ENCODE data around the gene CDHR4.
"Not testable (repeated sequence)": the region's sequence is repeated elsewhere in the genome, so short reads cannot be mapped to it uniquely, and the experiment has no call there.

CDHR4 gene

GRCh38 chr3:49799761-49800160 is at the start of gene CDHR4:
CDHR4 (minus strand) TSS chr3:49799873; CDS start chr3:49799812, 61 bp downstream.
- no peak for DNase-seq

GRCh38 chr3:49845694-49846093 is 46.0 kb upstream of the CDHR4 start:
- no peak for DNase-seq

- no peak for DNase-seq
Measured at GRCh38 chr3:49844464-49845183, 45.0 kb upstream of the CDHR4 start.

- DNase-seq: no peak
Measured at GRCh38 chr3:49842843-49843517, 43.3 kb upstream of the CDHR4 start.

- no peak for DNase-seq
Measured at GRCh38 chr3:49841806-49842205, 42.1 kb upstream of the CDHR4 start.

- DNase-seq: no peak
Measured at GRCh38 chr3:49841126-49841696, 41.5 kb upstream of the CDHR4 start.

GRCh38 chr3:49840388-49840787 is 40.7 kb upstream of the CDHR4 start:
- DNase-seq: no peak

GRCh38 chr3:49839193-49839809 is 39.6 kb upstream of the CDHR4 start:
- peak; percentile 72 to 73 for DNase-seq

- DNase-seq: no peak
Measured at GRCh38 chr3:49831341-49831740, 31.7 kb upstream of the CDHR4 start.

- DNase-seq: no peak
Measured at GRCh38 chr3:49826016-49826415, 26.3 kb upstream of the CDHR4 start.

GRCh38 chr3:49823131-49823530 is 23.5 kb upstream of the CDHR4 start:
- DNase-seq: not testable (repeated sequence)

- DNase-seq: peak; percentile 5 to 17
Measured at GRCh38 chr3:49813497-49814174, 14.0 kb upstream of the CDHR4 start, which contains the start of gene UBA7. UBA7 (minus strand) TSS chr3:49813953; CDS start chr3:49813787, 166 bp downstream.

GRCh38 chr3:49812916-49813496 is 13.3 kb upstream of the CDHR4 start:
- no peak for DNase-seq

- DNase-seq: no peak
Measured at GRCh38 chr3:49807431-49808114, 7.9 kb upstream of the CDHR4 start.

GRCh38 chr3:49806850-49807249 is 7.2 kb upstream of the CDHR4 start:
- no peak for DNase-seq

GRCh38 chr3:49805897-49806701 is 6.4 kb upstream of the CDHR4 start:
- peak in 1 of 2 experiments; percentile 9 for DNase-seq

- DNase-seq: no peak
Measured at GRCh38 chr3:49805367-49805782, 5.7 kb upstream of the CDHR4 start.

- DNase-seq: no peak
Measured at GRCh38 chr3:49804141-49805041, 4.7 kb upstream of the CDHR4 start.

GRCh38 chr3:49803465-49804140 is 3.9 kb upstream of the CDHR4 start:
- DNase-seq: peak; percentile 19 to 40
